ENCODE results near the gene B3GALT5. TPM values are rescaled to one million over a fixed set of nuclear protein-coding genes. Genes with fewer than 3 reads are reported as not detected.
A peak's percentile ranks its signal among the peaks of the same experiment; 100 is the strongest.

The B3GALT5 gene
- total RNA-seq, 6 experiments from 2014 or later = 0.36 to 0.84 (median 0.68) TPM

GRCh38 chr21:39694750-39695149 is 82.0 kb downstream of the B3GALT5 start:
- Mint-ChIP-seq H3K27me3 (ENCODE audit: insufficient read depth) (peaks cover 14% of the 10 kb centered on the region), H3K9me3 (no peaks in the 10 kb centered on the region), H3K36me3 (ENCODE audit: low read depth) (no peaks in the 10 kb centered on the region), H3K27ac (no peak overlapping the region), H3K4me1 (ENCODE audit: low read depth) (no peaks in the 10 kb centered on the region), H3K4me3 (no peak overlapping the region)
- no peak for TF ChIP-seq CTCF (IDR thresholded peaks at IDR 0.05)
- DNase-seq = no peak

GRCh38 chr21:39696196-39696595 is 83.5 kb downstream of the B3GALT5 start:
- DNase-seq = no peak
- TF ChIP-seq CTCF (IDR thresholded peaks at IDR 0.05) = no peak
- no peaks in the 10 kb centered on the region for H3K9me3 Mint-ChIP-seq
- H3K4me1 Mint-ChIP-seq (ENCODE audit: low read depth) = no peaks in the 10 kb centered on the region
- H3K27ac Mint-ChIP-seq = no peak overlapping the region
- no peaks in the 10 kb centered on the region for H3K36me3 Mint-ChIP-seq (ENCODE audit: low read depth)
- peaks cover 24% of the 10 kb centered on the region for H3K27me3 Mint-ChIP-seq (ENCODE audit: insufficient read depth)
- no peak overlapping the region for H3K4me3 Mint-ChIP-seq

GRCh38 chr21:39696618-39697017 is 83.9 kb downstream of the B3GALT5 start:
- no peak for DNase-seq
- H3K4me1 Mint-ChIP-seq (ENCODE audit: low read depth) = no peaks in the 10 kb centered on the region
- peaks cover 24% of the 10 kb centered on the region for H3K27me3 Mint-ChIP-seq (ENCODE audit: insufficient read depth)
- no peak overlapping the region for H3K27ac Mint-ChIP-seq
- H3K4me3 Mint-ChIP-seq = no peak overlapping the region
- no peaks in the 10 kb centered on the region for H3K9me3 Mint-ChIP-seq
- H3K36me3 Mint-ChIP-seq (ENCODE audit: low read depth) = no peaks in the 10 kb centered on the region
- TF ChIP-seq CTCF (IDR thresholded peaks at IDR 0.05) = no peak

- no peak overlapping the region for H3K4me3 Mint-ChIP-seq
- no peak overlapping the region for H3K27ac Mint-ChIP-seq
- H3K4me1 Mint-ChIP-seq (ENCODE audit: low read depth) = no peaks in the 10 kb centered on the region
- peaks cover 9% of the 10 kb centered on the region; the same call in 1 of the 2 replicates for H3K9me3 Mint-ChIP-seq
- no peak for DNase-seq
- no peaks in the 10 kb centered on the region; the same call in 1 of the 2 replicates for H3K36me3 Mint-ChIP-seq (ENCODE audit: low read depth)
- peaks cover 31% of the 10 kb centered on the region for H3K27me3 Mint-ChIP-seq (ENCODE audit: insufficient read depth)
- no peak for TF ChIP-seq CTCF (IDR thresholded peaks at IDR 0.05)
Observed at GRCh38 chr21:39700318-39700717, 87.6 kb downstream of the B3GALT5 start.

GRCh38 chr21:39703578-39703977 is 90.8 kb downstream of the B3GALT5 start:
- no peak overlapping the region for H3K27ac Mint-ChIP-seq
- peaks cover 9% of the 10 kb centered on the region; the same call in 1 of the 2 replicates for H3K9me3 Mint-ChIP-seq
- H3K4me3 Mint-ChIP-seq = no peak overlapping the region
- no peak for DNase-seq
- H3K4me1 Mint-ChIP-seq (ENCODE audit: low read depth) = no peaks in the 10 kb centered on the region
- no peaks in the 10 kb centered on the region; the same call in 1 of the 2 replicates for H3K36me3 Mint-ChIP-seq (ENCODE audit: low read depth)
- TF ChIP-seq CTCF (IDR thresholded peaks at IDR 0.05) = no peak
- H3K27me3 Mint-ChIP-seq (ENCODE audit: insufficient read depth) = peaks cover 27% of the 10 kb centered on the region

GRCh38 chr21:39705849-39706248 is 93.1 kb downstream of the B3GALT5 start:
- DNase-seq = peak; percentile 17
- Mint-ChIP-seq H3K27ac (no peak overlapping the region), H3K9me3 (peaks cover 9% of the 10 kb centered on the region; the same call in 1 of the 2 replicates), H3K27me3 (ENCODE audit: insufficient read depth) (peaks cover 30% of the 10 kb centered on the region), H3K36me3 (ENCODE audit: low read depth) (no peaks in the 10 kb centered on the region; the same call in 1 of the 2 replicates), H3K4me3 (no peak overlapping the region), H3K4me1 (ENCODE audit: low read depth) (no peaks in the 10 kb centered on the region)
- TF ChIP-seq CTCF (IDR thresholded peaks at IDR 0.05) = peak; percentile 68
